K562 (cell line): ENCODE measurements around the gene TBCEL. TPM values are rescaled to one million over a fixed set of nuclear protein-coding genes. Genes with fewer than 3 reads are reported as not detected.

Experiments
- ATAC-seq: fragments of 200-7000 bp; cut with Tn5 transposase; 3 replicates; pipeline ENCODE4 v1.9.1; 2020; ENCODE audit warnings: moderate library complexity
- BruUV-seq: library from RNA; stranded (reverse); fragments of 400-500 nt; replicated peaks from 2 replicates; lab custom pipeline; 2021; lab: Mats Ljungman, UMichigan
- CTCF ChIA-PET: fragments of 300-600 bp; formaldehyde crosslinking; extraction: SDS; loops from one replicate; lab custom pipeline; 2021; ENCODE audit warnings: low intra/inter-chr PET ratio; lab: Yijun Ruan, JAX
- POLR2A ChIA-PET: fragments of 300-600, 350-650 bp; sonication (Branson Sonifier 250); formaldehyde crosslinking; extraction: SDS; loops from one replicate; lab custom pipeline; 2021; ENCODE audit warnings: antibody characterized with exemption, inconsistent platforms; lab: Yijun Ruan, JAX
- DNase-seq, 4 experiments: peaks; one replicate each; pipeline versions ENCODE4 v3.0.0 to v3.0.0-alpha.2; 2011 to 2018; ENCODE audit warnings: low spot score in 3 of 4, mixed read lengths in 3 of 4; ENCODE audit errors: extremely low read depth in 1 of 4
- FAIRE-seq: peaks from 2 replicates; lab custom pipeline; 2011; peaks lifted over from hg19 to GRCh38; lab: Jason Lieb, UNC
- H2AFZ ChIP-seq: 2 replicates; pipeline ENCODE4 v1.6.0; 2011; ENCODE audit warnings: low read depth, low read length, control low read depth, inconsistent platforms
- H3K27ac ChIP-seq: fragments of 200-600 bp; 3 replicates; pipeline ENCODE4 v1.8.0; 2011; ENCODE audit warnings: low read depth, mild to moderate bottlenecking, control low read depth, inconsistent platforms, low read length, moderate library complexity, mixed read lengths; ENCODE audit errors: extremely low read depth
- H3K27me3 ChIP-seq, 2 experiments: fragments of 300-600 bp in 1 of 2; 2 replicates in 1 of 2; 3 replicates in 1 of 2; pipeline versions ENCODE4 v1.6.0 to v1.8.0; 2011; ENCODE audit warnings: inconsistent platforms in 2 of 2, low read length in 2 of 2, mild to moderate bottlenecking in 1 of 2, mixed read lengths in 1 of 2, moderate library complexity in 1 of 2; ENCODE audit not compliant: control insufficient read depth in 2 of 2, insufficient read depth in 2 of 2
- H3K36me3 ChIP-seq: fragments of 300-600 bp; 3 replicates; pipeline ENCODE4 v1.8.0; 2011; ENCODE audit warnings: mild to moderate bottlenecking, low read length, inconsistent platforms; ENCODE audit not compliant: control insufficient read depth, insufficient read depth
- H3K4me1 ChIP-seq, 2 experiments: fragments of 200-600 bp in 1 of 2; replicated peaks in 1 of 2; 2 replicates in 1 of 2; 3 replicates in 1 of 2; pipeline versions ENCODE4 v1.5.1 to v1.8.0; 2011; ENCODE audit warnings: inconsistent platforms in 2 of 2, low read length in 2 of 2, mild to moderate bottlenecking in 1 of 2, mixed read lengths in 1 of 2, moderate library complexity in 1 of 2; ENCODE audit not compliant: control insufficient read depth in 2 of 2, insufficient read depth in 2 of 2
- H3K4me2 ChIP-seq: 2 replicates; pipeline ENCODE4 v1.6.1; 2011; ENCODE audit warnings: low read length, control low read depth, inconsistent platforms, mixed read lengths; ENCODE audit not compliant: insufficient read depth
- H3K4me3 ChIP-seq: fragments of 200-600 bp; sonication (generic), shearing (Covaris generic); 2 replicates; pipeline ENCODE4 v1.5.1; 2016; ENCODE audit warnings: control low read depth, inconsistent platforms
- H3K79me2 ChIP-seq: fragments of 200-600 bp; 3 replicates; pipeline ENCODE4 v1.8.0; 2011; ENCODE audit warnings: low read length, inconsistent platforms; ENCODE audit not compliant: control insufficient read depth, insufficient read depth
- H3K9ac ChIP-seq, 2 experiments: 2 replicates each; pipeline versions ENCODE4 v1.6.0 to v1.6.1; 2011; ENCODE audit warnings: low read depth in 2 of 2, low read length in 2 of 2, control low read depth in 1 of 2, inconsistent platforms in 1 of 2, mild to moderate bottlenecking in 1 of 2, mixed read lengths in 1 of 2; ENCODE audit not compliant: insufficient read depth in 1 of 2
- H3K9me1 ChIP-seq: one replicate; pipeline ENCODE4 v1.6.0; 2011; ENCODE audit warnings: inconsistent platforms, mild to moderate bottlenecking, low read length, moderate library complexity; ENCODE audit not compliant: control insufficient read depth, insufficient read depth
- H3K9me3 ChIP-seq: replicated peaks from 2 replicates; pipeline ENCODE4 v1.5.1; 2011; ENCODE audit warnings: low read depth, low read length, inconsistent platforms; ENCODE audit not compliant: control insufficient read depth, insufficient read depth
- H4K20me1 ChIP-seq: replicated peaks from 2 replicates; pipeline ENCODE4 v1.6.1; 2011; ENCODE audit warnings: low read length, inconsistent platforms, mixed read lengths; ENCODE audit not compliant: control insufficient read depth, insufficient read depth
- CHCHD3 ChIP-seq: fragments of 250-450 bp; sonication (Bioruptor Pico); IDR thresholded peaks from 2 replicates; pipeline ENCODE4 v2.1.2; 2022; ENCODE audit warnings: mild to moderate bottlenecking
- COPS2 ChIP-seq: fragments of 450-650 bp; conservative IDR thresholded peaks from 2 replicates; pipeline ENCODE4 v1.6.1; 2016; ENCODE audit warnings: mild to moderate bottlenecking, moderate library complexity
- HEY1 ChIP-seq: fragments of 250-450 bp; sonication (Bioruptor Pico); IDR thresholded peaks from 2 replicates; pipeline ENCODE4 v1.5.0; 2020; ENCODE audit warnings: mild to moderate bottlenecking, moderate library complexity, borderline replicate concordance
- JUN ChIP-seq, 2 experiments: sonication (generic) in 1 of 2; formaldehyde crosslinking in 1 of 2; IDR thresholded peaks; 2 replicates each; pipeline versions ENCODE4 v1.6.1 to v1.8.0; 2012 to 2022; ENCODE audit warnings: borderline replicate concordance in 2 of 2, mild to moderate bottlenecking in 2 of 2, improper control_type of control experiment in 1 of 2, low read depth in 1 of 2, low read length in 1 of 2, missing genetic modification reagents in 1 of 2
- MITF ChIP-seq: IDR thresholded peaks from 2 replicates; pipeline ENCODE4 v1.6.1; 2014; ENCODE audit warnings: antibody characterized with exemption
- PML ChIP-seq: IDR thresholded peaks from 2 replicates; pipeline ENCODE4 v1.6.1; 2012; ENCODE audit warnings: low read length, inconsistent platforms
- POLR2A ChIP-seq: fragments of 450-650 bp; conservative IDR thresholded peaks from 2 replicates; pipeline ENCODE4 v1.6.1; 2016
- POLR3G ChIP-seq: IDR thresholded peaks from 2 replicates; pipeline ENCODE4 v1.6.1; 2011; ENCODE audit not compliant: insufficient read length, insufficient replicate concordance; ENCODE audit errors: extremely low read depth
- RAD21 ChIP-seq, 2 experiments: fragments of 250-450 bp in 1 of 2; fragments of 450-650 bp in 1 of 2; sonication (Bioruptor Pico) in 1 of 2; formaldehyde crosslinking in 1 of 2; IDR thresholded peaks in 1 of 2; conservative IDR thresholded peaks in 1 of 2; 2 replicates each; pipeline versions ENCODE4 v1.4.0 to v1.8.0; 2020 to 2022; ENCODE audit warnings: mild to moderate bottlenecking in 2 of 2, moderate library complexity in 1 of 2
- SRSF9 ChIP-seq: fragments of 200-400 bp; formaldehyde crosslinking; IDR thresholded peaks from 2 replicates; pipeline ENCODE4 v1.6.1; 2017; ENCODE audit warnings: low read depth, low read length, borderline replicate concordance
- TBL1XR1 ChIP-seq, 2 experiments: IDR thresholded peaks; 2 replicates each; pipeline ENCODE4 v1.6.1; 2012; ENCODE audit warnings: improper control_type of control experiment in 2 of 2, low read length in 2 of 2, mild to moderate bottlenecking in 1 of 2
- THRAP3 ChIP-seq: fragments of 450-650 bp; IDR thresholded peaks from 2 replicates; pipeline ENCODE4 v1.6.1; 2016; ENCODE audit warnings: mild to moderate bottlenecking, inconsistent platforms, borderline replicate concordance
- TOE1 ChIP-seq, 2 experiments: fragments of 450-650 bp in 1 of 2; sonication (generic) in 1 of 2; formaldehyde crosslinking in 1 of 2; IDR thresholded peaks; 2 replicates each; pipeline versions ENCODE4 v1.7.1 to v1.8.0; 2016 to 2022; ENCODE audit warnings: borderline replicate concordance in 2 of 2, mild to moderate bottlenecking in 2 of 2, antibody characterized with exemption in 1 of 2, inconsistent platforms in 1 of 2, low read depth in 1 of 2, missing genetic modification reagents in 1 of 2, moderate library complexity in 1 of 2
- ZNF217 ChIP-seq: sonication (generic); formaldehyde crosslinking; IDR thresholded peaks from 2 replicates; pipeline ENCODE4 v1.8.0; 2022; ENCODE audit warnings: mild to moderate bottlenecking, missing genetic modification reagents
- ZNF584 ChIP-seq: fragments of 200-800 bp; sonication (Bioruptor generic); IDR thresholded peaks from 2 replicates; pipeline ENCODE4 v1.6.1; 2016; ENCODE audit warnings: low read depth, mild to moderate bottlenecking, missing genetic modification characterization, missing compliant biosample characterization
- WGBS: fragments of 100-300 bp; shearing (Covaris generic); methylation state at CpG from one replicate; pipeline ENCODE4 v1.1.6; 2016; ENCODE audit warnings: low coverage, mixed read lengths; ENCODE audit not compliant: insufficient coverage; ENCODE audit errors: missing lambda C conversion rate; 5-methylcytosine and 5-hydroxymethylcytosine counted together
- in situ Hi-C: fragments of 300-500 bp; cut with MboI; formaldehyde crosslinking; loops from 4 replicates; pipeline ENCODE4 v1.15.0; 2018; ENCODE audit warnings: inconsistent platforms, mixed read lengths
- intact Hi-C: fragments of 100-400 bp; cut with micrococcal nuclease; formaldehyde crosslinking; loops from 2 replicates; pipeline ENCODE4 v1.14.2; 2022
- polyA plus RNA-seq, 8 experiments: library from polyadenylated mRNA; depleted of rRNA in 4 of 8; stranded (reverse) in 5 of 8; unstranded in 3 of 8; fragments of >200 nt; fragmentation: Nextera tagmentation in 2 of 8; fragmentation: Illumina TruSeq in 1 of 8; extraction: Ambion mirVana in 2 of 8; extraction: Trizol in 1 of 8; gene quantifications; 2 replicates each; pipeline versions ENCODE4 v1.2.1 to v1.2.3, GENCODE V29; 2011 to 2014; ENCODE audit warnings: inconsistent platforms in 1 of 8, missing spikeins in 1 of 8
- total RNA-seq, 7 experiments: library from RNA; depleted of rRNA in 6 of 7; stranded (reverse); fragments of >200 nt in 6 of 7; fragmentation: Illumina TruSeq in 2 of 7; extraction: Trizol in 2 of 7; gene quantifications; 2 replicates each; pipeline versions ENCODE4 v1.2.1 to v1.2.3, GENCODE V29; 2011 to 2021; ENCODE audit warnings: low replicate concordance in 1 of 7
- TF ChIP-seq, protein P1 (sequence below): fragments of 450-650 bp; IDR thresholded peaks from 2 replicates; pipeline ENCODE4 v1.6.1; 2016; ENCODE audit warnings: low read depth, mild to moderate bottlenecking, moderate library complexity

The TBCEL gene
- total and polyA plus RNA-seq, 9 of the 15 experiments (the other 6 are each of a cell fraction or from before 2014, with no cell fraction given), result 0.39 to 2.3 (median 1.4) TPM

DNA sequence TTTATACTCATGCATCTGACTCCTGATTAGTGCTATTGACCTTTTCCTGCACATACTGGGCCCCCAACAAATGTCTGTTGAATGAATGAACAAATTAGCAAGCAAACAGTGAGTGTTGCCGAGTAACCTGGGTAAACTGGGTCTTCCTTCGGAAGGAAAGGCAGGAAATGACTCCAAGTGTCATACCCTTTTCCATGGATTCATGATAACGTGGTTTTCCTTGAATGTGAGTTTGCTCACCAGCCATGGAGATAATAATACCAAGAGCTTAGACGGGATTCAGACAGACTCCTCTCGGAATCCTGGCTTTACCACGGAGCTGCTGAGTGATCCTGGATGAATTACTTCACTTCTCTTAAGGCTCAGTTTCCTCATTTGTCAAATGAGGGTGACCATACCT lies 93.9 kb downstream of the TBCEL start:
- Histone ChIP-seq H3K4me2 (no peak overlapping the region), H2AFZ (no peak overlapping the region), H3K9ac (no peak overlapping the region), H3K4me1 (no peaks in the 10 kb centered on the region), H3K27ac (no peak overlapping the region), H3K9me3 (no peaks in the 10 kb centered on the region), H3K9me1 (no peaks in the 10 kb centered on the region), H4K20me1 (no peaks in the 10 kb centered on the region)
- 0% methylated on average over 6 of the region's 6 CpGs for WGBS
- no TSS peak for BruUV-seq
- DNase-seq (no peak), FAIRE-seq (no peak), ATAC-seq (no peak)
- POLR2A ChIA-PET, result no interaction called here
- CTCF ChIA-PET, result no interaction called here
- TF ChIP-seq RAD21 (CRISPR knock-in tag; conservative IDR thresholded peaks at IDR 0.05 in 1 of 2, IDR thresholded peaks at IDR 0.05 in 1 of 2), result no peak
- no peak for TF ChIP-seq POLR3G
- TF ChIP-seq ZNF584, result no peak
- TF ChIP-seq, protein P1, sequence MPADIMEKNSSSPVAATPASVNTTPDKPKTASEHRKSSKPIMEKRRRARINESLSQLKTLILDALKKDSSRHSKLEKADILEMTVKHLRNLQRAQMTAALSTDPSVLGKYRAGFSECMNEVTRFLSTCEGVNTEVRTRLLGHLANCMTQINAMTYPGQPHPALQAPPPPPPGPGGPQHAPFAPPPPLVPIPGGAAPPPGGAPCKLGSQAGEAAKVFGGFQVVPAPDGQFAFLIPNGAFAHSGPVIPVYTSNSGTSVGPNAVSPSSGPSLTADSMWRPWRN, result no peak
- no peak for TF ChIP-seq JUN (IDR thresholded peaks at IDR 0.05; ENCODE audit: borderline replicate concordance, low read depth, low read length)
- TF ChIP-seq JUN (CRISPR knock-in tag; IDR thresholded peaks at IDR 0.05; ENCODE audit: borderline replicate concordance), result no peak
- TF ChIP-seq MITF, result no peak
- no peak for TF ChIP-seq ZNF217 (CRISPR knock-in tag)
- TF ChIP-seq HEY1 (CRISPR knock-in tag), result no peak
- no peak for TF ChIP-seq TBL1XR1 (IDR thresholded peaks at IDR 0.05; ENCODE audit: low read length in 2 of 2)
- no peak for TF ChIP-seq PML
- no peak for TF ChIP-seq SRSF9
- no peak for TF ChIP-seq TOE1 (IDR thresholded peaks at IDR 0.05; ENCODE audit: borderline replicate concordance)
- no peak for TF ChIP-seq TOE1 (CRISPR knock-in tag; IDR thresholded peaks at IDR 0.05; ENCODE audit: borderline replicate concordance, low read depth)
- no peak for TF ChIP-seq POLR2A
- TF ChIP-seq THRAP3, result no peak
- TF ChIP-seq CHCHD3 (CRISPR knock-in tag), result no peak
- TF ChIP-seq COPS2, result no peak
- TF ChIP-seq, all 486 proteins: peak for 0
- no peaks in the 10 kb centered on the region for H3K36me3 ChIP-seq
- peaks cover 5 to 12% of the 10 kb centered on the region in 2 experiments; a peak in 2 of 5 replicates for H3K27me3 ChIP-seq
- H3K4me3 ChIP-seq, result no peak overlapping the region
- no peaks in the 10 kb centered on the region for H3K79me2 ChIP-seq
- in situ Hi-C loops, result no loop called here
- intact Hi-C loops, result no loop called here
